ENCODE results near the gene PRDM15.
A peak's percentile ranks its signal among the peaks of the same experiment; 100 is the strongest.

Gene PRDM15

GRCh38 chr21:41824466-41825207 lies 54.5 kb downstream of the PRDM15 start:
- DNase-seq (ENCODE audit: low read depth) = no peak

DNA sequence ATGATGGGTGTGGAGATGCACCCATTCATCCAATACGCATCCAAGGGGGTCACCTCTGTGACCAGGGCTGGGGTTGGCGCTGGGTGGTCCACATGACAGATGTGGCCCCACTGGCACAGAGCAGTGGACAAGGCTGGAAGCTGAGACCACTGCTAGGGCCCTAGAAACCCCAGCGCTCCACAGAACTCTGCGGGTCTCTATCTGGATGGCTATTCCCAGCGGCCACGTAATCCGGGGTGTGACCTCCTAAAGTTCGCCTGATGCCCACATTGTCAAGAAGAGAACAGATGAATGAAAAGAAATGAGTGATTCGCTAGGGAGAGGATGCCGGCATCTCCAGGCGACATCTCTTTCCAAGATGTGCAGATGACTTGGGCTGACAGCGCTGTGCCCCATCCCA lies 55.2 kb downstream of the PRDM15 start:
- no peak for DNase-seq (ENCODE audit: low read depth)

- DNase-seq (ENCODE audit: low read depth) = no peak
These were observed 56.0 kb downstream of the PRDM15 start for GRCh38 chr21:41823166-41823565.

DNA sequence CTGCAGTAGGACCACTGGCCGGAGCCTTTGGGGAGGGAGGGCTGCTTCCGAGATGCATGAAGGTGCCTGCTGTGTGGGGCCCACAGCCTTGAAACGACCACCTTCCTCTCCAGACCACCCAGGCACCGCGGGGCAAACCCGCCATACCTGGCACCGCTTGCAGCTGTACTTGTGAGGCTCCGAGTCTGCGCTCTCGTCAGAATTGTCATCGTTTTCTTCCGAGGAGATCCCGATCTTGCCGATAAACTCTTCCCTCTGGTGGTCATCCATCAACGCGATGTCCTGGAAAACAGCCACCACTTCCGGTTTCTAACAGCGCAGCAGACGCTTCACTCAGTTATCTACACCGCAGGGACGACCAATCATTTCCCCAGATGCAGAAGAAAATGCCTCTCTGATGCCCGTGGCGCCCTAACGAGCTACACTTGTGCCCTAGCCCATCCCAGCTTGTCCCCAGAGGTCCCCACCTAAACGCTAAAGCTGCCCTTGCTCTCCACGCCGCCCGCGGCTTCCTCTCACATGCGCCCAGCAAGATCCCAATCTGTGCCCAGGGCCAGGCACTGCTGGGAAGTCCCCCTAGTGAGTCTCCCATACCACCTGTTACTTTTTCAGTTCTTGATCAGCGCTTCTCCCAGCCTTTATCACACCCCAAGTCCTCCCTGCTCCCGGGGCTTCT lies 57.2 kb downstream of the PRDM15 start:
- no peak for DNase-seq (ENCODE audit: low read depth)

GRCh38 chr21:41821081-41821755 lies 57.9 kb downstream of the PRDM15 start:
- no peak for DNase-seq (ENCODE audit: low read depth)

DNA sequence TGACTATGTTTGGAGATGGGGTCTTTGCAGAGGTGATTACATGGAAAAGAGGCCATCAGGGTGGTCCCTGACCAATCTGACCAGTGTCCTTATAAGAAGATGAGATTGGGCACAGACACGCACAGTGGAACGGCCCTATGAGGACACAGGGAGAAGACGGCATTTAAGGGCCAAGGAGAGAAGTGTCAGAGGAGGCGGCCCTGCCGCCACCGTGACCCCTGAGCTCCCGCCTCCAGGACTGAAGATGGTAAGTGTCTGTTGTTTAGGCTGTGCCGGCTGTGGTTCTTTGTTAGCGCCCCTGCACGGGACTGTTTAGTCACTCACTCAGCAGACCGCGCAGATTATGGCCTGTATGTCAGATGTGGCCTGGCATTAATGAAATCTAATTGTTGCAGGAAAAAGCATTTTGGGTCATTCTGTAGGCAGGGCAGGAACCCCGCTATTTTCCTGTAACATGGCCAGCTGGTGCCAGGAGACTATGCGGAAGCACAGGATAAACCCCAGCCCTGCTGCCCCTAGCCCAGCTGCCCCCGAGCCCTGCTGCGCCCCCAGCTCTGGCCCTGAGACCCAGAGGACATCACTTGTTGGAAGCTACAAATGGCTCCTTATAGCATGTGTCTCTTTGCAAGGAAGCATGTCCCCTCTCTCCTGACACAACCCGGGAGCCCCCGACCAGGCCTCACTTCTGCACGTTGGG lies 58.6 kb downstream of the PRDM15 start:
- no peak for DNase-seq (ENCODE audit: low read depth)

DNA sequence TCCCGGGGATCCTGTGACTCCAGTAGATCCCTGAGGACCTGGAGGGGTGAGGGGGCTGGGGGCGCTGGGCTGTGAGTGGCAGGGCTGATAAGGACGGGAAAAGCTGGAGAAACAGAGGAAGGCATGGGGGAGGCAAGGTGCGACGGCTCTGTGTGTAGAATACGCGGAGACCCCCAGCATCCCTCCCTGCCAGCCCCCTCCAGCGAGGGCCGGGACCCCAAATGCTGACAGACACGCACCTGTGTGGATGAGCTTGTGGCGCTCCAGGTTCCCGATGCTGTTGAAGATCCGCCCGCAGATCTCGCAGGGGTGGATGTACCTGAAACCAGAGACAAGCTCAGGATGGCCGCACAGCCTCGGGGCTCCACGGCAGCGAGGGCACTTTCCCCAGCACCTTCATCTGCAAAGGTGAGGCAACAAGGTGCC lies 59.3 kb downstream of the PRDM15 start:
- no peak for DNase-seq (ENCODE audit: low read depth)

GRCh38 chr21:41819236-41819855 lies 59.8 kb downstream of the PRDM15 start:
- DNase-seq (ENCODE audit: low read depth) = no peak

GRCh38 chr21:41817877-41818855 lies 61.0 kb downstream of the PRDM15 start:
- DNase-seq (ENCODE audit: low read depth) = no peak

DNA sequence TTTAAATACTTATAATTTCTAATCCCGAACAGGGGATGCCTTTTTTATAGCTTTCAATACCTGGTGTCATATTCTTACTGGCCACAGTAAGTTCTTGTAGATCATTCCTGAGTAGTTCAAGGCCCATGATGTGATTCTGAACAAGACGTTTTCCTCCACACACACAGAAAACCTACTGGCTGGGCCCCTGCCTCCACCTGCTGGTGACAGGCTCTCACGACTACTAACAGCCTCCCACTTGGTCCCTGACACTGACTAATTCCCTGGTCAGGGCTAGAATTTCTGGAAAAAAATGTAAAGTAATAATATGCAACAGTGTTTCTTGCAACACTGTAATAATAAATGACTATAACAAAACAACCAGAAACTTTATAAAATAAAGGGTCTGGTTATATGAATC lies 61.9 kb downstream of the PRDM15 start:
- no peak for DNase-seq (ENCODE audit: low read depth)

DNA sequence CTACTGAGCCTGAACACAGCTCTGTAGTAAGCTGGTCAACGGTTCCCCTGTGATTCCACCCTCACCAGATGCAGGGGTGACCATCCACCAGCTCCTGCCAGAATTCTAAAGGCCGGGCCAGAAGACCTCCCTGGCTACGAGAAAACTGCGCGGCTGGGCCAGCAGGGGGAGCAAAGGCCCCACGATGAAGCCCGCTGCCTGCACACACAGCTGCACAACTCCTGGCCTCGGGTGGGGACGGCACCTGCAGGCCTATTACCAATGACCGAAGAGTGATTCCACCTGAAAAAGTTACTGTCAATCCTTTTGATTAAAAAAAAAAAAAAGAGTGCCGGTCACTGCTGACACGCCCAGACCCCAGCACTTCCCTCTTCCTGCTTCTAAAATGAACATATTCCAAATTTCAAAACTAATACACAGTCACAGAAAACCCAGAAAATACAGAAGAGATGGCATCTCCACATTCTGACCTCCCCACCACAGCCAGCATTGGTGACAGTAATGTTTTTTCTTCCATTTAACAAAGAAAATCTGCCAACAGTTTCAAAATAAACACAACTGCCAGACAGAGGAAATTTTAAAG lies 62.5 kb downstream of the PRDM15 start:
- DNase-seq (ENCODE audit: low read depth) = peak; percentile 47

DNA sequence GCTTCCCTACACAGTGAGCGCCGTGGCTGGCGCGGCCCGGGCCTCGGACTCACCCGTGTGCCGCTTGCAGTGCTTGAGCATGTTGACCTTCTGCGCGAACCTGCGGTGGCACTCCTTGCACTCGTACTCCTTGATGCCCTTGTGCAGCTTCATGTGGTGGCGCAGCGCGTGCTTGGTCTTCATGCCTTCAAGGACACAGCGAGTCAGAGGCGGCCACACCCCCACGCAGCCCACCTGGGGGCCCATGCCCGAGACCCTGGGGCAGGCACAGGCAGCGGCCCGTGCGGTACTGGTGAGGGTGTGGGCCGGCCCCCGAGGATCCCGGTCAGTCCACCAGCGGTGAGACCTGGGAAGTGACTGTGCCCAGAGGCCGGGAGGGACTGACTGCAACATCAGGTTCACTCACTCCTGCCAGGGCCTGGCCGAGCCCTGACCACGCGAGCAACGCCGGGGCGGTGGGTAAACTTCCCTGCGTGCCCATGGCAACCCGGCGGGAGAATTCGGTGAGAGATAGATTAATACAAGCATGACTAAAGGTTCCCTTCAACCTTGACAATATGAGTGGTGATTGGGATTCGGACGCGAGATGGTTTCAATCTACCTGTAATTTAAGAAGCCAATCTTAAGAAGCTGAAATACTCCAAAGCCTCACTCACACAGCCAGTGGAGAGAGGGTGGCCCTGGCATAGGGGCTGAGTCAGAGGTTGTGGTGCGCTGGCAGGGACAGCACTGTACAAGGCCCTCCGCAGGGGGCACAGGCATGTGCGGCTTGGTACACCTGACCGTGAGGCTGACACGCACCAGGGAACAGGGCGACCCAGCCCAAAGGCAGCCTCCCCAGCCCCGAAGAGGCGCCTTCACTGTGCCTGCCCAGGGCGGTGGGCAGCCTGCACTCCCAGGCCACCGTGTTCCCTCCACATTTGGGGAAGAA lies 63.2 kb downstream of the PRDM15 start:
- DNase-seq (ENCODE audit: low read depth) = no peak

DNA sequence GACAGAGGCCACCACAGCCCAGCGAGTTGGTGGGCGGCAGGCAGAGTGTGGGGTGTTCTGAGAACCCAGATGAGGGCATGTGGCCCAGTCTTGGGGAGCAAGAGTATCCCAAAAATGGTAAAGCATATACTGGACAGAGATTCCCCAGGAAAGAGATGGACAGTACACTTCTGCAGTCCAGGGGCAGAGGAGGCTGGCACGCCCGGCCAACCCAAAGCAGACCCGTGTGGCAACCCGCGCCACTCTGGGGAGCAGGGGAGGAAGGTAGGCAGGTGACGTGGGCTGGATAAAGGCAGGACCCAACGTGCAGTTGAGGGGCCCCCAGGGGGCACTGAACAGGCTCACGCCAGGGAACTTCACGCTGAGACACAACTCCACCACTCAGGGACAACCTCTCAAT lies 65.9 kb downstream of the PRDM15 start:
- DNase-seq (ENCODE audit: low read depth) = no peak

DNA sequence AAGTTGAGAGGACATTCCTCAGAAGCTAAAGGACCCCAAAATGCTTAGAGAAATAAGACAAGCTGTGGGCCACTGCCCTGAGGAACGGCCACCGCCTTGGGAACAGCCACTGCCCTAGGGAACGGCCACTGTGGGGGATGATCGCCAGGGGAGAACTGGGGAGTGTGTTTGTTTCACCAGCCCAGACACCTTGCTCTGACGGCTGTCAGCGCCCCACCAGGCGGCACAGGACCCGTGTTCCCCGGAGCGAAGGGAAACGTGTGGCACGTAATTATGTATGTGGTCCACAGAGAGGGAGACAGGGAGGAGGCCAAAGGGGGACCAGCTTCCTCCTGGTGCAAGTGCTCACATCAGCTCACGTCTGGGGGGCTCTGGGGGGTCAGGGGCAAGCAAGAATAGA lies 66.5 kb downstream of the PRDM15 start:
- no peak for DNase-seq (ENCODE audit: low read depth)

DNA sequence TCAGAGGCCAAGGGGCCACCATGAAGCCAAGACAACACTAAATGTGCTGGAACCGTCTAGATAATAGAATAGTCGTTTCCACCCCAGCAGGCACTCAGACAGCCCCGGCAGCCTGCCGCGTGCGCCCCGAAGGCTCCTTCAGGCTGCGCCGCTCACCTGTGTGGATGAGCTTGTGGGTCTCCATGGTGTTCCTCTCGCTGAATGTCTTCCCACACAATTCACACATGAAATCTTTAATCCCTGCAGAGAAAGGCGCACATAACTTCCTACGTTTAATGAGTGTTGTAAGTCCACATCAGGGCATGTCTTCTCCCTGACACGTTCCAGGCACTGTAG lies 68.6 kb downstream of the PRDM15 start:
- no peak for DNase-seq (ENCODE audit: low read depth)

- DNase-seq (ENCODE audit: low read depth) = no peak
These were observed 69.1 kb downstream of the PRDM15 start for GRCh38 chr21:41809891-41810596.

- no peak for DNase-seq (ENCODE audit: low read depth)
These were observed 70.3 kb downstream of the PRDM15 start for GRCh38 chr21:41808846-41809245.

- DNase-seq (ENCODE audit: low read depth) = no peak
These were observed 71.0 kb downstream of the PRDM15 start for GRCh38 chr21:41808094-41808493.

GRCh38 chr21:41806773-41807172 lies 72.4 kb downstream of the PRDM15 start:
- DNase-seq (ENCODE audit: low read depth) = no peak
